ENCODE measurements around the gene TNFAIP1. TPM values are rescaled to one million over a fixed set of nuclear protein-coding genes. Genes with fewer than 3 reads are reported as not detected.

Gene TNFAIP1
- total RNA-seq, 4 donors from 2014 or later, result 25.1 to 36.0 (median 28.2) TPM

DNA sequence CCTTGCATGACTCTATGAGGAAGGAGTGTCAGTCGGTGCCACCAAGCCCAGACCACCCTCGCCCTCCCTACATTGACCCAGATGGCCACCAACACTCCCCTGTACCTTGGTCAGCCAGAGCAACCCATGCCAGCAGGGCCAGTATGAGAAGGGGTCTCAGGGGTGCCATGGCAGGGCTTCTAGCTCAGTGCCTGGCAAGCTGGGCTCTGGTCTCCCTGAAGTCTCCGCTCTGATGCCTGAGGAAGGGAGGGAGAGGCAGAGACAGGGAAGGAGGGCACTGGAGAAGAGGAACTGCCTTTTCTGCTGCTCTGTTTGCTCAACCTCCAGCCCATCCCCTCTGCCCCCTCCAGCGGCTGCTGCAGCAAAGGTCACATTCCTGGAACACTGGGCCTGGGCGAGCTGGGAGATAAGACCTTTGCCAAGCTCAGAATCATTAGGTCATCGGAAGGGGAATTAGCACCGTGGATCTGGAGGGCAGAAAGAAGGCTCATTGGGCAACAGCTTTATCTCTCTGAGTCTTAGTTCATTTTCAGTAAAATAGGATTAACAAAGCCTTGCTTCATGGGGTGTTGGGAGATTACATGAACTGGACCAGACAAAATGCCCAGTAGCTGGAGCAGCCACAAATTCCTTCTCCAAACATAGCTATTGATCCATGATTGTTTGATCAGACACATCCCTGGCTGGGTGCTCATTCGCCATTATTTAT lies 34.6 kb downstream of the TNFAIP1 start, which contains the start of gene VTN:
TSS of gene VTN (minus strand) at position 273 of the 709 bp plus-strand sequence. CDS start at position 169, 104 bp downstream.
- no peaks in the 10 kb centered on the region for H3K9me3 ChIP-seq
- WGBS, 2 donors, result 15 to 25% methylated on average over 7 to 8 of the region's 8 CpGs
- peaks cover 0 to 29% (median 0%) of the 10 kb centered on the region in 3 donors for H3K36me3 ChIP-seq
- H3K4me1 ChIP-seq, result peaks cover 0 to 36% (median 17%) of the 10 kb centered on the region in 4 donors
- TF ChIP-seq, protein P1, sequence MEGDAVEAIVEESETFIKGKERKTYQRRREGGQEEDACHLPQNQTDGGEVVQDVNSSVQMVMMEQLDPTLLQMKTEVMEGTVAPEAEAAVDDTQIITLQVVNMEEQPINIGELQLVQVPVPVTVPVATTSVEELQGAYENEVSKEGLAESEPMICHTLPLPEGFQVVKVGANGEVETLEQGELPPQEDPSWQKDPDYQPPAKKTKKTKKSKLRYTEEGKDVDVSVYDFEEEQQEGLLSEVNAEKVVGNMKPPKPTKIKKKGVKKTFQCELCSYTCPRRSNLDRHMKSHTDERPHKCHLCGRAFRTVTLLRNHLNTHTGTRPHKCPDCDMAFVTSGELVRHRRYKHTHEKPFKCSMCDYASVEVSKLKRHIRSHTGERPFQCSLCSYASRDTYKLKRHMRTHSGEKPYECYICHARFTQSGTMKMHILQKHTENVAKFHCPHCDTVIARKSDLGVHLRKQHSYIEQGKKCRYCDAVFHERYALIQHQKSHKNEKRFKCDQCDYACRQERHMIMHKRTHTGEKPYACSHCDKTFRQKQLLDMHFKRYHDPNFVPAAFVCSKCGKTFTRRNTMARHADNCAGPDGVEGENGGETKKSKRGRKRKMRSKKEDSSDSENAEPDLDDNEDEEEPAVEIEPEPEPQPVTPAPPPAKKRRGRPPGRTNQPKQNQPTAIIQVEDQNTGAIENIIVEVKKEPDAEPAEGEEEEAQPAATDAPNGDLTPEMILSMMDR (IDR thresholded peaks at IDR 0.05), result no peak
- H3K27me3 ChIP-seq, result no peaks in the 10 kb centered on the region
- no peak for DNase-seq (ENCODE audit: low spot score in 2 of 2)
- H3K4me3 ChIP-seq, result peak within 1 kb of the TSS; percentile 46 to 69 (median 60)
- H3K27ac ChIP-seq, result peak within 1 kb of the TSS; percentile 22 to 73 (median 70)

DNA sequence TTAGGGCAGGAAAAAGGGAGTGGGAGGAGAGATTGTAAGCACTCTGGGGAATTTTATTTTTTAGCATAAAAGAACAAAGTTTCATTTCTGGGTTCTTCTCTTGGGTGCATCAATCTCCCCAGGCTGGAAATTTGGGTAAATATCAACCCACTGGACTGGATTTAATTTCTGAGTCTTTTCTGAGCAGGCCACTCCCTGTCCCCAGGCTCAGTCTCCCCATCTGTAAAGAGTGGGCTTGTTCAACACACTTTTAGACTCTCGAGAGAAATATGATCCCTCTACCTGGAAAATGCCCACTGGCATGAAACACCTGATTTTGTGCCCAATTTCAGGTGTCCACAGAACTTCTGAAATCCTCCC lies 35.2 kb downstream of the TNFAIP1 start:
- peak overlapping the region in 1 of 4 donors; percentile 69 for H3K4me3 ChIP-seq
- H3K27me3 ChIP-seq, result no peaks in the 10 kb centered on the region
- H3K9me3 ChIP-seq, result no peaks in the 10 kb centered on the region
- H3K27ac ChIP-seq, result peak overlapping the region; percentile 22 to 73 (median 70)
- no peak for DNase-seq (ENCODE audit: low spot score in 2 of 2)
- peaks cover 0 to 24% (median 0%) of the 10 kb centered on the region in 3 donors for H3K36me3 ChIP-seq
- WGBS, 2 donors, result 71 to 82% methylated on average over 1 of the region's 1 CpG
- H3K4me1 ChIP-seq, result peaks cover 0 to 36% (median 17%) of the 10 kb centered on the region in 4 donors
- TF ChIP-seq POLR2A (IDR thresholded peaks at IDR 0.05) (no peak), EP300 (IDR thresholded peaks at IDR 0.05) (no peak)
- TF ChIP-seq, protein P1 (IDR thresholded peaks at IDR 0.05), result no peak

DNA sequence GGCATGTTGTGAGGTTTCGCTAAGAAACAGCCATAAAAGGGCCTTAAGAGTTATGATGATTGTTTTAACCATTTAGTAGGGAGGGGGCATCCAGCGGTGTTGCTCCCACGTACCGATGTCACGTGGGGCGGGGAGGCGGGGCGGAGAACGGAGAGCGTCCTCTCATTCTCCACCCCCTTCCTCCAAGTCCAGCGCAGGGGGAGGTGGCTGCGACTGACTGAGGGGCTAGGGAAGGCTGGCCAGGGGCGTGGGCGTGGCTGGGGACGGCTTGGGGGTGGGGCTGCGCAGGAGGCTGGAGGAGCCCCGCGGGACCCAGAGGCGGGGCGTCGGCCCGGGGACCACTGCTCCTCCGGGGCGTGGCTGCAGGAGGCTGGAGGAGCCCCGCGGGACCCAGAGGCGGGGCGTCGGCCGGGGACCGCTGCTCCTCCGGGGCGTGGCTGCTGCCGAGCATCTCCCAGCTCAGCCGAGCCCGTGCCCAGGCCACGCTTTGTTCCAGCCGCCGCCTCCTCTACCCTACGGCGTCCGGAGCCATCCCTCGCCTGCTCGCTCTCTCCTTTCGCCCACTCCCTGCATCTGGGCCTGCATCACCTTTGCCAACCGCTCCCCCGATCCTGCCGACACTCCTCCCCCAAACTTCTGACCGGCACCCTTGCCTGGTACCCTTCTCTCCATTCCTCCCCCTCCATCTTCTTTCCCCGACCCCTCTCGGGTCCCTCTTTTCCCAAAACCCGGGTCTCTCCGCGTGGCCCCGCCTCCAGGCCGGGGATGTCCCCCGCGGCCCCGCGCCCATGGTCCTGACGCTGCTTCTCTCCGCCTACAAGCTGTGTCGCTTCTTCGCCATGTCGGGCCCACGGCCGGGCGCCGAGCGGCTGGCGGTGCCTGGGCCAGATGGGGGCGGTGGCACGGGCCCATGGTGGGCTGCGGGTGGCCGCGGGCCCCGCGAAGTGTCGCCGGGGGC lies 36.0 kb downstream of the TNFAIP1 start, which contains the start of gene SARM1:
TSS of gene SARM1 (plus strand) at position 450 of the 958 bp plus-strand sequence. CDS start at position 789, 339 bp downstream.
- Histone ChIP-seq H3K9me3 (no peaks in the 10 kb centered on the region), H3K27ac (peak within 1 kb of the TSS; percentile 22 to 73 (median 70)), H3K27me3 (no peaks in the 10 kb centered on the region), H3K4me3 (peak within 1 kb of the TSS; percentile 46 to 69 (median 60)), H3K36me3 (peaks cover 0 to 17% (median 0%) of the 10 kb centered on the region in 3 donors), H3K4me1 (peaks cover 0 to 36% (median 17%) of the 10 kb centered on the region in 4 donors)
- peak; percentile 51 to 54 for DNase-seq (ENCODE audit: low spot score in 2 of 2)
- TF ChIP-seq, protein P1 (IDR thresholded peaks at IDR 0.05), result no peak
- TF ChIP-seq POLR2A (IDR thresholded peaks at IDR 0.05) (no peak), EP300 (IDR thresholded peaks at IDR 0.05) (no peak)
- WGBS, 2 donors, result 1% methylated on average over 65 to 78 of the region's 80 CpGs

DNA sequence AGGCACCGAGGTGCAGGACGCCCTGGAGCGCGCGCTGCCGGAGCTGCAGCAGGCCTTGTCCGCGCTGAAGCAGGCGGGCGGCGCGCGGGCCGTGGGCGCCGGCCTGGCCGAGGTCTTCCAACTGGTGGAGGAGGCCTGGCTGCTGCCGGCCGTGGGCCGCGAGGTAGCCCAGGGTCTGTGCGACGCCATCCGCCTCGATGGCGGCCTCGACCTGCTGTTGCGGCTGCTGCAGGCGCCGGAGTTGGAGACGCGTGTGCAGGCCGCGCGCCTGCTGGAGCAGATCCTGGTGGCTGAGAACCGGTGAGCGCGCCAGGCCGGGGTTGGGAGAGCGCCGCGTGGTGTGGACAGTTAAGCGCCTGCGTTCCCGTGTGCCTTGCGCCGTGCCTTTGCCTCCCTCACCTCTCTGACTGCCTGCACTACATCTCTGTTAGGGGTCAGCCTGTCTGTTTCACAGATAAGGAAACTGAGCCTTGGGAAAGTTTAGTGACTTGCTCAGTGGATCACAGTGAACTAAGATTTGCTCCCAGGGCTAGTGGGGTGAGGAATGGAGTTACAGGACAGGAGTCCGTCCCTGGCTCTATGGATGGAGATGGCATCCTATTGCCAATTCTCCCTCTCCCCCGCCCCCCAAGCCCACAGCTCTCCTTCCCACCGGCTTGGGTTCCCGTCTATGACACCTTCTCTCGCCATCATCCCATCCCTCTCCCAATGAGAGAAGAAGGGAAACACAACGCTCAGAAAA lies 36.8 kb downstream of the TNFAIP1 start:
- H3K27ac ChIP-seq, result peak overlapping the region in 3 of 4 donors; percentile 28 to 73 (median 67)
- H3K4me3 ChIP-seq, result peak overlapping the region; percentile 46 to 69 (median 60)
- WGBS, 2 donors, result 10 to 13% methylated on average over 34 to 49 of the region's 53 CpGs
- H3K36me3 ChIP-seq, result peaks cover 0 to 12% (median 0%) of the 10 kb centered on the region in 3 donors
- no peak for TF ChIP-seq POLR2A (IDR thresholded peaks at IDR 0.05)
- TF ChIP-seq EP300 (IDR thresholded peaks at IDR 0.05), result no peak
- TF ChIP-seq, protein P1 (IDR thresholded peaks at IDR 0.05), result no peak
- peaks cover 0 to 36% (median 17%) of the 10 kb centered on the region in 4 donors for H3K4me1 ChIP-seq
- no peaks in the 10 kb centered on the region for H3K9me3 ChIP-seq
- DNase-seq (ENCODE audit: low spot score in 2 of 2), result no peak
- no peaks in the 10 kb centered on the region for H3K27me3 ChIP-seq
